H54 (cell line): ENCODE data around the gene SEC14L5.
A peak's percentile ranks its signal among the peaks of the same experiment; 100 is the strongest.
"Not testable (repeated sequence)": the region's sequence is repeated elsewhere in the genome, so short reads cannot be mapped to it uniquely, and the experiment has no call there.

Experiments
- DNase-seq: peaks from one replicate; pipeline ENCODE4 v3.0.0; 2011; ENCODE audit warnings: low spot score, mixed read lengths; ENCODE audit not compliant: insufficient read length
- FAIRE-seq: peaks from 3 replicates; lab custom pipeline; 2011; peaks lifted over from hg19 to GRCh38; lab: Jason Lieb, UNC
- POLR2A ChIP-seq: IDR thresholded peaks from 2 replicates; pipeline ENCODE4 v1.6.1; 2011; ENCODE audit warnings: low read depth, mild to moderate bottlenecking, low read length

Gene SEC14L5

DNA sequence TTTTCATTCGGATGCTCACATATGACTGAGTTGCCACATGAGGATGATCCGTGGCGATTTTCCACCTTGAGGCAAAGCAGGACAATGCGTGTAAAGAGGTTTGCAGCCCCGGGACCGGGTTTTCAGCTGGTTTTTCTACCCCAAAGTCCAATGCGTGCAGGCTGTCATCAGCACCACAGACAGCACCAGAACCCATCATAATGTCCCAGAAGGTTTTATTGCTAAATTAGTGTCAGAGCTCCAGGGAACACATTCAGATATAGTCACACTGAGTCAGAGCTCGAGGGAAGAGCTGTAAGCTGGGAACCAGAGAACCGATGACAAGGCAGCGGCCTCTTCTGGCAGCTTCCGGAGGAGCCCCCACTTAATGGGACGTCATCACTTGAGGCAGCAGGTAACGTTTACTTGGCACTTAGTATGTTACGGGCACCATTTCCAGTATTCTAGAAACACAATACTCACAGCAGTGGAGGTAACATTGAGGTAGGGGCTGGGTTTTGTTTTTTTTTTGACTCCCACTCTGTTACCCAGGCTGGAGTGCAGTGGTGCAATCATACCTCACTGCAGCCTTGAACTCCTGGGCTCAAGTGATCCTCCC is 84.5 kb downstream of the SEC14L5 start:
- TF ChIP-seq POLR2A, result no peak
- DNase-seq (peak; percentile 63), FAIRE-seq (no peak)

DNA sequence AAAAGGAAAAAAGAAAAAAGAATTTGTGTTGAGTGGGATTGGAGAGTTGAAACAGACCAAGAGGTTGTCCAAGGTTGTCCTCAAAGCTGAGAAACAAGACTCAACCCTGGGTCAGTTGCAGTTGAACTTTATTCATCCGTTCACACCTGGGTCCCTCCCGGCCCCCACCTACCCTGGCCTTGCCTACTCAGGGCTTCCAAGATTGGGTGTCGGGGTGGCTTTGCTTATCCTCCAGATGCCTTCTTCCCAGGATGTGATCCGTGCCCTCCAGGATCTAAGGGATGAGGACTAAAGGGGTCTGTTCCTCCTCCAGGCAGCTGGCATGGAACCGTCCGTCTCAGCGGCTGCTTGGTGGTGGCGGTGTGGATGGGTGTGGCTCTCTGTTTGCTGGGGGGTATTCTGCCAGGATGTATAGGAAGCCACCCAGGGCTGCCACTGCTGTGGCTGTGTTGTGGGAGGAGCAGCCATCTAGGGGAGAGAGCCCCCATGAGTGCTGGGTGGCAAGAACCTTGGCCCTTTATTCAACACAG is 85.9 kb downstream of the SEC14L5 start:
- no peak for DNase-seq
- TF ChIP-seq POLR2A, result no peak
- no peak for FAIRE-seq

DNA sequence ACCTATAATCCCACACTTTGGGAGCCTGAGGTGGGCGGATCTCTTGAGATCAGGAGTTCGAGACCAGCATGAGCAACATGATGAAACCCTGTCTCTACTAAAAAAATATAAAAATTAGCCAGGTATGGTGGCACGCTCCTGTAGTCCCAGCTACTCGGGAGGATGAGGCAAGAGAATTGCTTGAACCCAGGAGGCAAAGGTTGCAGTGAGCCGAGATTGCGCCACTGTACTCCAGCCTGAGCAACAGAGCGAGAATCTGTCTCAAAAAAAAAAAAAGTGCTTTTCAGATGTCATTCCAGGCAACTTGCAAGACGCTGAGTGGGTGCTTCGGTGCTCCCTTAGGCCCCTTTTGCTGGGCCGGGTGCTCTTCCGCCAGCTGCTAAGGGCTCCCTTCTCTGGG is 86.5 kb downstream of the SEC14L5 start:
- not testable (repeated sequence) for DNase-seq, FAIRE-seq

- FAIRE-seq, result no peak
- no peak for TF ChIP-seq POLR2A
- no peak for DNase-seq
These were observed 87.5 kb downstream of the SEC14L5 start for GRCh38 chr16:5045499-5046115.

DNA sequence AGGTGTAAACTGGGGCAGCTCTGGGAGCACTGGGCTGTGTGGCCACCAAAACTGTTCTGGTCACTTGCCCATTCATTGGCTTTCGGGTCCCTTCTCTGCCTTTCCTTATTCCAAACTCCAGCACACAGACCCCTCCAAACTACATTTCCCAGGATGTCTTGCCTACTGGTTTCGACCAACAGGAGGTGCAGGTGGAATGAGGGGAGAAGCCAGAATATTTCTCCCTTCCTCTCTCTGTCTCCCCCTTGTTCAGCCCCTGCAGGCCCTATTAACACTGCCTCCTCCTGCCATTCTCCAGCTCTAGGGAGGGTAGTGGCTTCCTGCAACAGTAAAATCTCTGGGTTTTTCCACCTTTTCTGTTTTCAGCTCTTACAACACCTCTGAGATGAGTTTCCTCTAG is 88.8 kb downstream of the SEC14L5 start:
- FAIRE-seq (no peak), DNase-seq (no peak)
- no peak for TF ChIP-seq POLR2A

- TF ChIP-seq POLR2A, result no peak
- FAIRE-seq (no peak), DNase-seq (no peak)
These were observed 97.0 kb downstream of the SEC14L5 start for GRCh38 chr16:5054876-5055865.

DNA sequence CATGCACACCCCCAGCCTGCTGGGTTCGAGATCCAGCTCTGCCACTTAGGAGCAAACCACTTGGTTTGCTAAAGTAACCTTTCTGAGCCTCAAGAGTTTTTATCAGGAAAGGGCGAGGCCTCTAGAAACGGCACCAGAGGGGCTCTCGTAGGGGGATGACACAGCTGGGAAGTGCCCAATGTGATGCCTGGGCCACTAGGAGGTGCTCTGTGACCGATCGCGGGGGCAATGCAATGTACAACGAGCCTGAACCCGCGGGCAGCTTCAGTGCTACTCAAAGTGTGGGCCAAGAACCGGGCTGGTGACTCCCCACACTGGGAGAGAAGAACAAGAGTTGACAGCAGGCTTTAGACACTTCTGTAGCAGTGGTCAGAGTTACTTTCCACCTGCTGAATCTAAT is 98.2 kb downstream of the SEC14L5 start:
- no peak for TF ChIP-seq POLR2A
- FAIRE-seq (no peak), DNase-seq (no peak)

DNA sequence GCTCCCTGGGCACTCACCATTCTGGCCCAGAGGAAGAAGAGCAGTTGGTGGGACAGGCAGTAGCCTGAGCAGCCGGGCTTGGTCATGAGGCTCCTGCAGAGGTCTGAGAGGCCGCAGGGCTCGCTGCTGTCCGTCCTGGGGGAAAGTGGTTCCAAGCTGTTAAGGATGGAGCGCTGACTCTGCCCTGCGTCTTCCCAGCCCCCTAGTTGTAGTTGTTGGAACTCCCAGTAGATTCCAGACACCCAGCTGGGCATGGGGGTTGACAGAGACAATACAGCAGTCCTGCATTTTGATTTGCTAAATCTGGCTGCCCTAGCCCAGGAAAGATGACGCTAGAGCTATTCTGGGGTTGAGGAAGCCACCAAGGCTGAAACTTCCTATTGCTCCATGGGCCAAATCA is 100.3 kb downstream of the SEC14L5 start:
- FAIRE-seq (no peak), DNase-seq (no peak)

DNA sequence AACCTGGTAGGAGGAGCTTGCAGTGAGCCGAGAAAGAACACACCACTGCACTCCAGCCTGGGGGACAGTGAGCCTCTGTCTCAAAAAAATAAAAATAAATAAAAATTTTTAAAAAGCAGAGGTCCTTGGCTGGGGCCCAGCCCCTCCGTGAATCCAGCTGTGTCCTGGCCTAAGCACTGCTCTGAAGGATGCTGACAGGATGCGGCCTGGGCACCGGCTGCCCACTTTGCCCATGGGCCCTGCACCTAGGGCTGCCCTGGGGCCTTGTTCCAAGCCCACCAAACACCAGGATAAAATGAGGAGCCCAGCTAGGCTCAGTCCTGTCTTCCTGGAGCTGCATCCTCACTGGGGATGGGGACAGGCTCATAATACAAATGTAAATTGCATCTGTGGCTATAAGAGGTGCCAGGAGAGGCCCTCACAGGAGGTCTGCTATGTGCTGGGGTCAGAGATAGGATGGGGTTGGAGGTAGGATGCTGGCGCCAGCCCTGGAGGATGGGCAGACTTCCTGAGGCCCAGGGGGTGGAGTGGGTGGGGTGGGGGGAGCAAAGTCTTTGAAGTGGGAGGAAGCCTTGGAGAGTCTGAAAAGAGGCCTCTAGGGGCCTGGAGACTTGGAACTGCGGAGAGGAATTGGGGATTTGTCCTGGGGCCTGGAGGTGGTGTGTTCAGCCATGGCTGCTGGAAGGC is 101.4 kb downstream of the SEC14L5 start:
- DNase-seq (no peak), FAIRE-seq (no peak)
- TF ChIP-seq POLR2A, result no peak

More for the DNA sequence above, 100.3 kb downstream of the SEC14L5 start:
- TF ChIP-seq POLR2A, result no peak

GRCh38 chr16:5060073-5060641 is 102.0 kb downstream of the SEC14L5 start:
- DNase-seq, result no peak
- TF ChIP-seq POLR2A, result no peak

GRCh38 chr16:5062051-5062450 is 103.9 kb downstream of the SEC14L5 start:
- no peak for TF ChIP-seq POLR2A
- FAIRE-seq, result no peak
- no peak for DNase-seq

More at GRCh38 chr16:5060073-5060641, 102.0 kb downstream of the SEC14L5 start:
- no peak for FAIRE-seq

DNA sequence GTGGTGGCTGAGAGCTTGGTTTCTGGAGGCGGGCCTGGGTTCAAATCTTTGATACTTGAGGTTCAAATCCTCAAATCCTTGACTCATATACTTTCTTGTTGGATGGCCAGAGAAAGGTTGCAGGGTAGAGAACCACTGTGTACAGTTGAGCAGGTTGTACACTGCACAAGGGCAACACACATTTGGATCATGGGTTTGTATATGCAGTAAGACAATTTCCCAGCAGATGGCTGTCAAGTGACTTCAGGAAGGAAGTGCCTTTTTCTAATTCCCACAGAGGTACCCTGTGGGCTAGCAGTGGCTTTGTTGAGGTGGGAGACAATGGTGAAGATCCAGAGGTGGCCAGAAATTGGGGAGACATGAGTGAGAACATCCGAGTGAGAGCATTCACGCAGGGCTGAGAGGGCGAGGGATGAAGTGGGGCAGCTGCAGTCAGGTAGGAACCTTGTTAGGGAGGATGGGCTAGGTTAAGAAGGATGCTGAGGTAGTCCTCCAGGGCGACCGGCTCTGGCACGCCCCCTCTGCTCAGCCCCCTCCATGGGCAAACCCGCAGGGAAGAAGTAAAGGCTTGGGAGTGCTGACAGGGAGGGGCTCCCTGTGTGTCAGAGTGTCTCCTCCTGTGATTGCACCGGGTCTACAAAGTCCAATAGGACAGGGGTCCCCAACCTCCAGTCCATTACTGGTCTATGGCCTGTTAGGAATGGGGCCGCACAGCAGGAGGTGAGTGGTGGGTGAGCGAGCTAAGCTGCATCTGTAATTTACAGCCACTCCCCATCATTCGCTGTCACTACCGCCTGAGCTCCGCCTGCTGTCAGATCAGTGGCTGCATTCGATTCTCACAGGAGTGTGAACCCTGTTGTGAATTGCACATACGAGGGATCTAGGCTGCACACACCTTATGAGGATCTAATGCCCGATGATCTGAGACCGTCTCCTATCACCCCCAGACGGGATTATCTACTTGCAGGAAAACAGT is 104.9 kb downstream of the SEC14L5 start:
- no peak for FAIRE-seq
- no peak for DNase-seq
- no peak for TF ChIP-seq POLR2A
